ENCODE data around the gene APCDD1L. TPM values are rescaled to one million over a fixed set of nuclear protein-coding genes. Genes with fewer than 3 reads are reported as not detected.

The APCDD1L gene
- total and polyA plus RNA-seq, 8 donors = 0.09 to 0.23 (median 0.13) TPM; not detected in 1

DNA sequence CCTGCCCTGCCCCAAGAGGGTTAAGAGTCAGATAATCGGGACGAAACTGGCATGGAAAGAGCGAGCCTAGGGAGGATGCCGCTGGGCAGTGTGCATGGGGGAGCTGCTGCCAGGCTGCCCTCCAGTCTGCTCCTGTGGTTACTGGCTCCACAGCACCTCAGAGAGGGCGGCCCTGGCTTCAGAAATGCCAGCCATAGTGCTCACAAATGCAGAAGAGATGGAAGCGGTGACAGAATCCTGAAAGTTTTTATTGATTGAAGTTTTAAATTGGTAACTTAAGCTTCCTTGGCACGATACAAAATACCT lies 68.3 kb downstream of the APCDD1L start:
- DNase-seq = no peak
- Histone ChIP-seq H3K36me3 (peaks cover 0 to 36% of the 10 kb centered on the region in 2 donors), H3K4me1 (no peaks in the 10 kb centered on the region), H3K27ac (no peak overlapping the region), H3K9me3 (no peaks in the 10 kb centered on the region), H3K4me3 (no peak overlapping the region), H3K27me3 (no peaks in the 10 kb centered on the region)
- TF ChIP-seq, protein P1, sequence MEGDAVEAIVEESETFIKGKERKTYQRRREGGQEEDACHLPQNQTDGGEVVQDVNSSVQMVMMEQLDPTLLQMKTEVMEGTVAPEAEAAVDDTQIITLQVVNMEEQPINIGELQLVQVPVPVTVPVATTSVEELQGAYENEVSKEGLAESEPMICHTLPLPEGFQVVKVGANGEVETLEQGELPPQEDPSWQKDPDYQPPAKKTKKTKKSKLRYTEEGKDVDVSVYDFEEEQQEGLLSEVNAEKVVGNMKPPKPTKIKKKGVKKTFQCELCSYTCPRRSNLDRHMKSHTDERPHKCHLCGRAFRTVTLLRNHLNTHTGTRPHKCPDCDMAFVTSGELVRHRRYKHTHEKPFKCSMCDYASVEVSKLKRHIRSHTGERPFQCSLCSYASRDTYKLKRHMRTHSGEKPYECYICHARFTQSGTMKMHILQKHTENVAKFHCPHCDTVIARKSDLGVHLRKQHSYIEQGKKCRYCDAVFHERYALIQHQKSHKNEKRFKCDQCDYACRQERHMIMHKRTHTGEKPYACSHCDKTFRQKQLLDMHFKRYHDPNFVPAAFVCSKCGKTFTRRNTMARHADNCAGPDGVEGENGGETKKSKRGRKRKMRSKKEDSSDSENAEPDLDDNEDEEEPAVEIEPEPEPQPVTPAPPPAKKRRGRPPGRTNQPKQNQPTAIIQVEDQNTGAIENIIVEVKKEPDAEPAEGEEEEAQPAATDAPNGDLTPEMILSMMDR (IDR thresholded peaks at IDR 0.05) = no peak
- ATAC-seq = peak; percentile 54
- intact Hi-C loops (cut with DNase I) = no loop called here

DNA sequence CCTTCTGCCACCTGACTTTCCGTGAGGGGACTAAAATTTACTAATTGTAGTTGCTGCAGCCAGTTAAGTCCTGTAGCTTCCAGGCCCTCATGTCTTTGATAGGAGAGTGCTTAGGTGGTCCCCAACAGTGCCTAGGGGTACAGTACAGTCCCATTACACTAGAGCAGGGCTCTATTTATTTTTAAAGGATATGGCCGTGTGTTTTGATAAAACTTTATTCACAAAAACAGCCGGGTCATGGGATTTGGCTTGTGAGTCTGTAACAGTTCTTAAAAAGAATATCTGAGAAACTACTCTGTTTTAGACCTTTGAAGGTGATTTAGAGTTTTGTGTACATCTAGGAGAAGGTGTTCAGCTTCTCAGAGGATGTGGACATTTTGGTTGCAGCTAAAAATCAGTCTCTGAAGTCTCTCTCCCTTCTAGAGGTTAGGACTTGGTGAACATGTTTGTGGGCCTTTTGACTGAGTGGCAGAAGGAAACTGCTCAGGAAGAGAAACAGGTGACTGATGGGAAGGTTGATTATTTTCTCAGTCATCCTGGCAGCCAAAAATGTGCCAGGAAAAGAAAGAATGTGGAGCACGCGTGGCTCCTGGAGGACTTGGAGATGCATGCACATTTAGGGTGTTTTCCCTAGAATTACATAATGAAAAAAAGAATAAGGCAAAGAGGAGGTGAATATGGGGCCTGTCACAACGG lies 68.8 kb downstream of the APCDD1L start:
- Histone ChIP-seq H3K27me3 (no peaks in the 10 kb centered on the region), H3K4me1 (no peaks in the 10 kb centered on the region), H3K36me3 (peaks cover 0 to 41% of the 10 kb centered on the region in 2 donors), H3K4me3 (no peak overlapping the region), H3K9me3 (no peaks in the 10 kb centered on the region), H3K27ac (no peak overlapping the region)
- intact Hi-C loops (cut with DNase I) = no loop called here
- DNase-seq (no peak), ATAC-seq (no peak)
- TF ChIP-seq, protein P1 (IDR thresholded peaks at IDR 0.05) = no peak

DNA sequence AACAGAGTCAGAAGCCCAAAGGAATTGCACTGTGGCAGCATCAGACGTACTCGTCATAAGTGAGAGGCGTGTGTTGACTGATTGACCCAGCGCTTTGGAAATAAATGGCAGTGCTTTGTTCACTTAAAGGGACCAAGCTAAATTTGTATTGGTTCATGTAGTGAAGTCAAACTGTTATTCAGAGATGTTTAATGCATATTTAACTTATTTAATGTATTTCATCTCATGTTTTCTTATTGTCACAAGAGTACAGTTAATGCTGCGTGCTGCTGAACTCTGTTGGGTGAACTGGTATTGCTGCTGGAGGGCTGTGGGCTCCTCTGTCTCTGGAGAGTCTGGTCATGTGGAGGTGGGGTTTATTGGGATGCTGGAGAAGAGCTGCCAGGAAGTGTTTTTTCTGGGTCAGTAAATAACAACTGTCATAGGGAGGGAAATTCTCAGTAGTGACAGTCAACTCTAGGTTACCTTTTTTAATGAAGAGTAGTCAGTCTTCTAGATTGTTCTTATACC lies 70.4 kb downstream of the APCDD1L start:
- ATAC-seq (no peak), DNase-seq (no peak)
- Histone ChIP-seq H3K27me3 (no peaks in the 10 kb centered on the region), H3K36me3 (peaks cover 0 to 53% of the 10 kb centered on the region in 2 donors), H3K9me3 (no peaks in the 10 kb centered on the region), H3K4me1 (no peaks in the 10 kb centered on the region), H3K4me3 (no peak overlapping the region), H3K27ac (no peak overlapping the region)
- intact Hi-C loops (cut with DNase I) = no loop called here
- TF ChIP-seq, protein P1 (IDR thresholded peaks at IDR 0.05) = no peak

DNA sequence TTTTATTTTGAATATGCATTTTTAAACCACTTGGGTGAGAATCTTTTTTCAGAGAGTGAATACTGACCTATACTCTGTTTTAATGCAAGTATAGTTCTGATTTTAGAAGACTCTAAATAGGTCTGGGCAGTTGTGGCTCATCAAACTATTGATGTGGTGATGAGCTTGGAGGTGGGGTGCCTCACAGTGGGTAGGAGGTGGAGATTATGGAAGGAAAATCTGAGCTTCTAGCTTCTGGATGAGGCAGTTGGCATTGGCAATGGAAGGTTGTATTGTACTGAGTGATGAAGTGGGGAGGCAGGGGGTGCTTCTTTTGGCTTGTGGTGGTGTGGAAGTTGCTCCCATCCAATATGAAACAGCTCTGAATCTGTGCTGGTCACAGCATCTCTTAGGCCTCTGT lies 73.5 kb downstream of the APCDD1L start:
- ATAC-seq (no peak), DNase-seq (no peak)
- TF ChIP-seq, protein P1 (IDR thresholded peaks at IDR 0.05) = no peak
- Histone ChIP-seq H3K4me3 (no peak overlapping the region), H3K4me1 (no peaks in the 10 kb centered on the region), H3K36me3 (peaks cover 0 to 56% of the 10 kb centered on the region in 2 donors), H3K27ac (no peak overlapping the region), H3K27me3 (no peaks in the 10 kb centered on the region), H3K9me3 (no peaks in the 10 kb centered on the region)
- intact Hi-C loops (cut with DNase I) = no loop called here

DNA sequence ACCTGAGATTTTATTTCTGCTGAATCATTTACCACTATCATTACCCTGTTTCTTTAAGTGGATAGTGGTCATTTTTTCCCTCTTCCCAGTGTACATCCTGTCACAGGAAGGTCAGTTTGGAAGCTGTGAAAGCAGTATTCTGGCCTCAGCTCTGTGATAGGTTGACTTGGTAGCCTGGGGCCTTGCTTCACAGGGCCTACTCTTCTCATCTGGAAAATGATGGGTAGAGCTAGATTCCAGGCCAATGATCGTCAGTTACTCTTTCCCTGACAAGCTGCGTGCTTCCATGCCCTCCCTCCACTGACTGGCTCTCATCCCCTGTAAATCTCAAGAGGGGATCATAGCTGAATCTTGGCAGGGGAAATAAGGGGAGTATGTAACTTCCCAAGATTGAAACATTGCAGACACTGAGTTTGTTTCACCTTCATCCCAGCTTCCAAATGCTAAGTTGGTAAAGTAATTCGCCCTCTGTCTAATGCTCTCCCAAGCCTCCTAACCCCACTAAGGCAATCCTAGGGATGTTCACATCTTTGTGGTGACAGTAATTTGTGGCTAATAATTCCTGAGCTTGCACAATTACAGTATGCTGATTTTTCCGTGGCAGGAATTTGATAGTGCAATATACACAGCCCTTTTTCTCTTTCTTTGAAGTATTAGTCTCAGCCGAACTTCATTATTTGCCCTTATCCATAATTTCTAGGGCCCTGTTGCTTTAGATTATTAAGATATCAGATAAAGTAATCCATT lies 75.0 kb downstream of the APCDD1L start:
- intact Hi-C loops (cut with DNase I) = no loop called here
- H3K4me1 ChIP-seq = no peaks in the 10 kb centered on the region
- no peak for ATAC-seq
- TF ChIP-seq, protein P1 (IDR thresholded peaks at IDR 0.05) = no peak
- peaks cover 0 to 44% of the 10 kb centered on the region in 2 donors for H3K36me3 ChIP-seq
- no peaks in the 10 kb centered on the region for H3K27me3 ChIP-seq
- DNase-seq = no peak
- H3K9me3 ChIP-seq = no peaks in the 10 kb centered on the region
- H3K27ac ChIP-seq = peak overlapping the region in 1 of 2 donors; percentile 2
- no peak overlapping the region for H3K4me3 ChIP-seq
